Hematopoietic multipotent progenitor cell treated with erythropoietin and hydrocortisone succinate and interleukin-3 and kit ligand, for 15 days (in vitro differentiated cells): ENCODE results near the gene DPYD.

ENCODE experiments used
- DNase-seq: peaks from one replicate; pipeline ENCODE4 v3.0.0-alpha.2; 2015; ENCODE audit warnings: low spot score

DPYD gene

GRCh38 chr1:97837161-97837560 is 83.7 kb downstream of the DPYD start:
- DNase-seq: no peak

- DNase-seq: no peak
Measured at GRCh38 chr1:97834899-97835298, 85.9 kb downstream of the DPYD start.

GRCh38 chr1:97833881-97834280 is 87.0 kb downstream of the DPYD start:
- no peak for DNase-seq

GRCh38 chr1:97832481-97832880 is 88.4 kb downstream of the DPYD start:
- no peak for DNase-seq

GRCh38 chr1:97827887-97828286 is 92.9 kb downstream of the DPYD start:
- DNase-seq: no peak

GRCh38 chr1:97826820-97827219 is 94.0 kb downstream of the DPYD start:
- no peak for DNase-seq

- no peak for DNase-seq
Measured at GRCh38 chr1:97824624-97825023, 96.2 kb downstream of the DPYD start.

GRCh38 chr1:97824200-97824599 is 96.6 kb downstream of the DPYD start:
- DNase-seq: no peak

- peak; percentile 7 for DNase-seq
Measured at GRCh38 chr1:97820470-97821188, 100.2 kb downstream of the DPYD start.

- no peak for DNase-seq
Measured at GRCh38 chr1:97816927-97817326, 103.9 kb downstream of the DPYD start.

GRCh38 chr1:97814804-97815203 is 106.0 kb downstream of the DPYD start:
- DNase-seq: no peak

- DNase-seq: no peak
Measured at GRCh38 chr1:97814121-97814520, 106.7 kb downstream of the DPYD start.

GRCh38 chr1:97812076-97812475 is 108.8 kb downstream of the DPYD start:
- DNase-seq: no peak

GRCh38 chr1:97806996-97807520 is 113.8 kb downstream of the DPYD start:
- DNase-seq: no peak

- no peak for DNase-seq
Measured at GRCh38 chr1:97806326-97806725, 114.5 kb downstream of the DPYD start.

- DNase-seq: no peak
Measured at GRCh38 chr1:97805093-97805492, 115.7 kb downstream of the DPYD start.

- DNase-seq: no peak
Measured at GRCh38 chr1:97803026-97803425, 117.8 kb downstream of the DPYD start.

GRCh38 chr1:97802011-97802410 is 118.8 kb downstream of the DPYD start:
- DNase-seq: no peak

GRCh38 chr1:97797403-97798183 is 123.2 kb downstream of the DPYD start:
- no peak for DNase-seq

GRCh38 chr1:97796711-97797110 is 124.1 kb downstream of the DPYD start:
- DNase-seq: no peak

- no peak for DNase-seq
Measured at GRCh38 chr1:97792655-97793054, 128.2 kb downstream of the DPYD start.

- DNase-seq: no peak
Measured at GRCh38 chr1:97791251-97791650, 129.6 kb downstream of the DPYD start.

GRCh38 chr1:97787231-97787630 is 133.6 kb downstream of the DPYD start:
- DNase-seq: no peak
